ENCODE measurements around the gene TMPRSS11D.

TMPRSS11D gene

GRCh38 chr4:67886281-67886680 is 2.5 kb upstream of the TMPRSS11D start:
- peak in 1 of 2 experiments; percentile 13 for DNase-seq (ENCODE audit: low read depth in 2 of 2)

DNA sequence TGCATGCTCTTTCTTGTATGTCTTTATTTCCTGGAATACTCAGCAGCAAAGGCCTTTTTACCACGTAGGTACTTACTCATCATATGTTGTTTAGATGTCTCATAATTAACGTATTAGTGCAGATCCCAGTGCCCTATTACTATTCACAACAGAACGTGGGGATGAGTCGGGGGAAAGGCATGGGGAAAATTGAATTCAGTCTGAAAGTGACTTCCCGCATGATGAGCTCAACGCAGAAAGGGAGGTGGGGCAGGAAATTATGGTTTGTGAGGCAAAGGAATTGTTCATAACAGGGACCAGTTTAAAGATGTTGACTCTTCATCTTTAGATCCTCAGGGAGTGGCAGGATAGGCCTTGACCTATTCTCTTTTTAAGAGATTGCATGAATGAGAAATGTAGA is 2.0 kb upstream of the TMPRSS11D start:
- peak; percentile 89 for DNase-seq (ENCODE audit: low read depth in 2 of 2)

- no peak for DNase-seq (ENCODE audit: low read depth in 2 of 2)
Observed at GRCh38 chr4:67884701-67885100, 899 bp upstream of the TMPRSS11D start.

DNA sequence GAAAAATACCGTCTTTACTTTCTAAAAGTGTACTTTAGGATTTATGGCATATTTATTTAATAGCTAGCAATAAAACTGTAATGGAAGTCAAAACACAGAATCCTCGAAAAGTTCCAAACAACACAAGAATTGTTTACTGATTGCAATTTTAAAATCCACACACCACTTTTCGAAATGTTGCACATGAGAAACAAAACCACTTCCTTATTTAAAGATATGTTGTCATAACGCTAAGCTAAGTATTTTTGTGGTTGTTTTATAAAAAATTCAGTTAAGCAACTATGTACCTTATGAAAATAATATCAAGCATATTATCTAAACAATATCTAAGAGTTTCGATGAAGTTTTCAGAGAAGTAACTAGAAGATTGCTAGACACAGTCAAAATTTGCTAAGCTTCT is 344 bp downstream of the TMPRSS11D start:
- DNase-seq (ENCODE audit: low read depth in 2 of 2): no peak

DNA sequence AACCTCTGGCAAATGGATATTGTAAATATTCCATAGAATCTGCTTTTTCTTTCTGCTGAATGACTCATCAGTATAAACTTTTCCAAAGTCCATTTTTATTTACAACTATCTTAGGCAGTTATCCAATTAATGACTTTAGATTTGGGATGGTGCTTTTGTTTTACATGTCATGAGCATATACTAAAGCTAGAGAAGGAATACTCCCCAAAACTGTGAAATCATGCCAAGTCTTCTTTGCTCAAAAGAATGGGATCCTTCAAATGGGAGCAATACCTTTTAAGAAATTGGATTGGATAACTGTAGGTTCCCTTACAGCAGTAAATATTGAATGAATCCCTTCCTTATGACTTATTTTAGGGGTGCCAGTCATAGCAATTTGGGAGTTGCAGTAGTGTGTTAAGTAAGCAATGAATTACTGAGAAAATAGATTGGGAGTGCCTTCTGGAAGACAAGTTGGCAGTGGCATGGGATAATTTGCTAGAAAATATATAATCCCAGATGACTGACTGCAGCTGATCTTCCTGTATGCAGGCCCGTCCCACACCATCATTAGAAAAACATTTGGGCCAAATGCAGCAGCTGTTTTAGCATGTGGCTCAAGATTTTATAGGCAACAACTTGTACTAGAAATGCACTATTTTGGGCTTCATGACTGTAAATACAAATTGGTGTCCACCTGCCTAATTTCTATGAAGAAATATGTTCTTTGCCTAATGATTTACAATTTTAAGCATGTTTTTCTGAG is 2.8 kb downstream of the TMPRSS11D start:
- no peak for DNase-seq (ENCODE audit: low read depth in 2 of 2)

GRCh38 chr4:67879486-67879885 is 4.3 kb downstream of the TMPRSS11D start:
- peak in 1 of 2 experiments; percentile 12 for DNase-seq (ENCODE audit: low read depth in 2 of 2)

- DNase-seq (ENCODE audit: low read depth in 2 of 2): no peak
Observed at GRCh38 chr4:67877086-67877485, 6.7 kb downstream of the TMPRSS11D start.

- DNase-seq (ENCODE audit: low read depth in 2 of 2): peak; percentile 74 to 75
Observed at GRCh38 chr4:67874986-67875385, 8.8 kb downstream of the TMPRSS11D start.

DNA sequence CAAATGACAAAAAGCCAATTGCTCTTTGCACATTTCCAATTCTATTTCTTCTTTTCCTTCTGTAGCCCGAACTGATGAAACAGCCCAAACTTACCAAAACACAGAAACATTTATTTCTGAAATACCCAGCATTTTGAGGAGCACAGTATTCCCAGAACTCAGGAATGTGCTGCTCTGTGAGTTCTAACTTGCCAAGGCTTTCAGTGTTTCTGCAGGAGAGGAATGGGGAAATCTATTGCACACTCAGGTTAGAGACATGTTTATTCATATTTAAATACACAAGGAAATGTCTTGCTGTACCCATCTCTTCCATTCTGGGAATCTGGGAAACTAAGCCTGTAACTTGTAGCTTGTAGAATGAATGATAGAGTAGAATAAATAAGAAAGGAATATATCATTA is 10.7 kb downstream of the TMPRSS11D start:
- no peak for DNase-seq (ENCODE audit: low read depth in 2 of 2)

GRCh38 chr4:67871867-67872266 is 11.9 kb downstream of the TMPRSS11D start:
- peak; percentile 31 to 32 for DNase-seq (ENCODE audit: low read depth in 2 of 2)

GRCh38 chr4:67869580-67870190 is 14.1 kb downstream of the TMPRSS11D start:
- no peak for DNase-seq (ENCODE audit: low read depth in 2 of 2)

DNA sequence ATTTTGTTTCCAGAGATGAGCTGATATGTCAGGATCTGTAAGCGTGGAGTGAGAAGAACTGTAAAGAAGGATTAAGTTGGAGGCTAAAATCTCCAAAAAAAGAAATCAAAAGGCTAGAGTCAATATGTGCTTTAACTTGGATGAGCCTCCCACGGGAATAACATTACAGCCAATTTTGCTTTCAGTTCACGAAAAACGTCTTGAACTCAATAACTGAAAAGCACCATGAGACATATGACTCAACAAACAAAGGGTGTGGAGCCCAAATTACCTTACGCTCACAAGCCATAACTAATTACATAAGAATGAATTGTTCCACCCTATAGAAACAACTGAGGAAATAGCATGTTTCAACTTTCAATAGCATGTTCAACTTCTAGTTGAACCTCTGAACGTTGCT is 22.3 kb downstream of the TMPRSS11D start:
- DNase-seq (ENCODE audit: low read depth in 2 of 2): no peak

GRCh38 chr4:67853336-67853735 is 30.5 kb downstream of the TMPRSS11D start:
- no peak for DNase-seq (ENCODE audit: low read depth in 2 of 2)

GRCh38 chr4:67820903-67821302 is 62.9 kb downstream of the TMPRSS11D start:
- no peak for DNase-seq (ENCODE audit: low read depth in 2 of 2)

GRCh38 chr4:67810011-67810410 is 73.8 kb downstream of the TMPRSS11D start:
- DNase-seq (ENCODE audit: low read depth in 2 of 2): no peak

DNA sequence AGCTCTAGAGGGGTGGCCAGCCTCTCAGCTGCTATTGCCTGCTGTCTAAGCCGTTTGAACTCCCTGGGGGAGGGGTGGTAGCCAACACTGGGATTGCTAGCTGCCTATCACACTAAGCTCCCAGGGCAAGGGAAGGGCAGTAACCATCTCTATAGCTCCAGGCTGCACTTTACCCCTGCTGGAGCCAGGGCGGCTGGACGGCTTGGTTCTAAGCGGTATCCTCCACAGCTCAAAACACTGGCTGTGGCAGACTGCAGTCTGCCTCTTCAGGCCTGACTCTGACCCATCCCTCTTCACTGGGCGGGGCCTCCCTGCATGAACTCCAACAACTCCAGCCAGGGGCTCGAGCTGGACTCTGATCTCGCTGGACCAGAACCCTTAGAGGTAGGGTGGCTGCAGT is 74.3 kb downstream of the TMPRSS11D start:
- no peak for DNase-seq (ENCODE audit: low read depth in 2 of 2)

- DNase-seq (ENCODE audit: low read depth in 2 of 2): no peak
Observed at GRCh38 chr4:67796810-67797209, 87.0 kb downstream of the TMPRSS11D start.

DNA sequence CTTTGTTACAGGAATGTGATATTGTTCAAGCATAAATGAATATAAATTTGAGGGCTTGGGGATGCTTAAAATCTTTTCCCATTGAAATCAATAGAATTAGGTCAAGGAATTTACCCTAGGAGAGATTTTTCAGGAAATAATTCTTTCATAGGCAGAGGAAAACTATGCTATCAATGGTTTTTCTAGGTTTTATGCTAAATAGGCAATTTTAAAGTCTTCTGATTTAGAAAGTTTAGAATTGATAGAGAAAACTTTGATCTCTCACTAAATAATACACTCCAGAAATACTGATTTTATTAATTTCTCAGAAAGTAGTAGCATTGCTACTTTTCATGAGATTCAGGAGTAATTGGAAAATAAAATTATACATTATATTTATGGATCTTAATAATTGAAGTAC is 93.1 kb downstream of the TMPRSS11D start:
- DNase-seq (ENCODE audit: low read depth in 2 of 2): no peak

DNA sequence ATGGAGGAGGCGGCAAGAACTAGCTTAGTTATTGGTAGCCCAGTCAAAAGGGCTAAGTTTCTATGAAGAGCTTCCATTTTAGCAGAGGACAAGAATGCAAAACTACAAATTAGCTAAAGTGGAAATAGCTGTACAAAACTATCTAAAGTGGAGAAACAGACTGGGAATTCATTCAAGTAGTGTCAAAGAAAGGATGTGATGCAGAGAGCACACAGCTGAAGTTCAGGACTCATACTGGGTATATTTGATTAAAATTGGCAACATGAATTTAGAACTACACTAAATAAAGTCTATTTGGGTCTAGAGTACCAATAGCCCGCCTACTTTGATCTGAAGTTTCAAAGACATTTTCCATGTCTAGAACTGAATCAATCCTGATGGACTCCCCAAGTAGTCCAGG is 96.5 kb downstream of the TMPRSS11D start:
- DNase-seq (ENCODE audit: low read depth in 2 of 2): no peak

DNA sequence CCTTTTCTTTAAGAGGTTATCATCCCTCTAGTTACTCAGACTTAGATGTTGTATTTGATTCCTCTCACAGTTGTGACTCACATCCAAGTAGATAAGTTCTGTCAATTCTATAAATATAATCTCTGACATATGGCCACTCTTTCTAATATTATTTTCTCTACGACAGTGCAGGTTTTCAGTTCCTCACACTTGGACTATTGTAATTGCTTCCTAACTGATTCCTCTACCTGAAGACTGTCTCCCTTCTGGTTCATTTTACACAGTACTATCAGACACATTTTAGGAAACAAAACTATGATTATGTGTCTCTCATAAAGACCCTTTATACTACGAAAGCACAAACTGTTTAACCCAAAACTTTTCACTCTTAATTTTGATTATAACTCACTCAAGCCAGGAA is 98.3 kb downstream of the TMPRSS11D start:
- DNase-seq (ENCODE audit: low read depth in 2 of 2): no peak

GRCh38 chr4:67779631-67780030 is 104.2 kb downstream of the TMPRSS11D start:
- DNase-seq (ENCODE audit: low read depth in 2 of 2): no peak

DNA sequence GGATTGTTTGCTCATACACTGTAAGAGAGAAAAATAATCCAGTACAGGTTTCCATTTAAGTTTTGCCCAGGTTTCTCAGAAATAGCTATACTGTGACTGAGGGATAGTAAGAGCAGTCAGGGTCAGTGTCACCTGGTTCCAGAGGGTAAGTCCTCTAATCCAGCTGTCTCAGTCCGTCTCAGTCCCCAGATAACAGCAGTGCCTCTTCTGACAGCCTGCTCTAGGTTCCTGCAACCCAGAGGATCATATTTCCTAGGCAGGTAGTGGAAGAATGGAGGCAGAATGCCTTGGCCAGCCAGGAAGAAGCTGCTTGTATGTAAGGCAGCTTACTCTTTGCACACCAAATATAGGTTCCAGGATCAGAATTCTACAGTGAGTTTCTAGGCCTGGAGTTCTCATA is 107.1 kb downstream of the TMPRSS11D start:
- no peak for DNase-seq (ENCODE audit: low read depth in 2 of 2)

Measured in fibroblast of skin of left quadriceps (primary cell).